GM18498 (cell line): ENCODE data around the gene EDIL3.

Source experiments
- ATAC-seq: cut with Tn5 transposase; IDR thresholded peaks from one replicate; pipeline ENCODE4 v1.9.1; 2021; ENCODE audit warnings: mild to moderate bottlenecking, moderate library complexity; ENCODE audit not compliant: unreplicated experiment

EDIL3 gene

GRCh38 chr5:83917261-83917908 is 467.3 kb downstream of the EDIL3 start:
- no peak for ATAC-seq

GRCh38 chr5:83914662-83915418 is 469.8 kb downstream of the EDIL3 start:
- ATAC-seq: no peak

- no peak for ATAC-seq
Observed at GRCh38 chr5:83914199-83914598, 470.5 kb downstream of the EDIL3 start.

- no peak for ATAC-seq
Observed at GRCh38 chr5:83913593-83913992, 471.1 kb downstream of the EDIL3 start.

- no peak for ATAC-seq
Observed at GRCh38 chr5:83911367-83911919, 473.2 kb downstream of the EDIL3 start.

- peak; percentile 41 for ATAC-seq
Observed at GRCh38 chr5:83900306-83900705, 484.4 kb downstream of the EDIL3 start.

- ATAC-seq: no peak
Observed at GRCh38 chr5:83899326-83899970, 485.2 kb downstream of the EDIL3 start.

- no peak for ATAC-seq
Observed at GRCh38 chr5:83895860-83896259, 488.8 kb downstream of the EDIL3 start.

- no peak for ATAC-seq
Observed at GRCh38 chr5:83891261-83891660, 493.4 kb downstream of the EDIL3 start.
